HG02588 (cell line): Measurements from ENCODE around the gene STK32B.
"Not testable (repeated sequence)": the region's sequence is repeated elsewhere in the genome, so short reads cannot be mapped to it uniquely, and the experiment has no call there.

ENCODE experiments used
- ATAC-seq: cut with Tn5 transposase; IDR thresholded peaks from one replicate; pipeline ENCODE4 v1.9.1; 2021; ENCODE audit warnings: mild to moderate bottlenecking, moderate library complexity; ENCODE audit not compliant: unreplicated experiment

The STK32B gene

GRCh38 chr4:5157791-5158770, 106.8 kb downstream of the STK32B start:
- no peak for ATAC-seq

- no peak for ATAC-seq
These were observed 107.5 kb downstream of the STK32B start for GRCh38 chr4:5158825-5159224.

DNA sequence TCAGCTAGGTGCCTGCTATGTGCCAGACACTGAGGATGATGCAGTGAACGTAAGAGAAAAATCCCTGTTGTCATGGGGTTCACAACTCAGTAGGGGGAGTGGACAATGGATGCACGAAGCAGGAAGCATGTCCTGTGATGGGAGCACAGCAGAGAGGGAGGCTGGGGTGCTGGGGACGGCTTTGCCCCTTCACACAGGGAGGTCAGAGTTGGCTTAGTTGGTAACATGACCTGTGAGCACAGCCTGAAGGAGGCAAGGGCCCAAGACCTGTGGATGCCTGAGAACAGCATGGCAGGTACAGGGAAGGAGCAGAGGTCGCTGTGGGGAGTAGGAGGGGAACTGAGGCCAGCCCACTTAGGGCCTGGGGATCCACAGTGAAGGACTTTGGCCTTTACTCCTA, 109.4 kb downstream of the STK32B start:
- ATAC-seq: no peak

DNA sequence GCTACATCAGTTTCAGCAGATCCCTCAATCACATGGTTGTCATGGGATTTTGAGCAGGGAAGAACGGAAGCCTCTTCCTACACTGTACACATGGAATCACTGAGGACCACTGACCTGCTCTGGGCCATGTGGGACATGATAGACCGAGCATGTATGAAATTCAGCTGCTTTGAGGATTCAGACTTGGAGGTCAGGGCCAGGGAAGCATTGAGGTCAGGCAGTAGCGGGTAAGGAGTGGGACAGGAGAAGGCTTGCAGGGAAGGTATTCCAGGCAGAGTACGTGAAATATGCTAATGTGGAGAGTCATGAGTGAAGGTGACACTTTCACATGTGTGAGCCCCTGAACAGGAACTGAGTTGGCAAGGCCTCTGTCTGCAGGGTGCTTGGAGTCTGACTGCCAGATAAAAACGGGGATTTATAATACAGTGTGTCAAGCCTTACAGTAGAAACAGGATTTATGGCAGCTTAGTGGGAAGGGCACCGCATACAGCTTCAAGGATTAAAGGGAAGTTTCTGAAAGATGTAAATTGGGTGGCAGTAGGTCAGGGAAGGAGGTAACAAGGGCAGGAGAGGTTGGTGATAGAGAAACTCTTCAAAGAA, 111.7 kb downstream of the STK32B start:
- ATAC-seq: no peak

DNA sequence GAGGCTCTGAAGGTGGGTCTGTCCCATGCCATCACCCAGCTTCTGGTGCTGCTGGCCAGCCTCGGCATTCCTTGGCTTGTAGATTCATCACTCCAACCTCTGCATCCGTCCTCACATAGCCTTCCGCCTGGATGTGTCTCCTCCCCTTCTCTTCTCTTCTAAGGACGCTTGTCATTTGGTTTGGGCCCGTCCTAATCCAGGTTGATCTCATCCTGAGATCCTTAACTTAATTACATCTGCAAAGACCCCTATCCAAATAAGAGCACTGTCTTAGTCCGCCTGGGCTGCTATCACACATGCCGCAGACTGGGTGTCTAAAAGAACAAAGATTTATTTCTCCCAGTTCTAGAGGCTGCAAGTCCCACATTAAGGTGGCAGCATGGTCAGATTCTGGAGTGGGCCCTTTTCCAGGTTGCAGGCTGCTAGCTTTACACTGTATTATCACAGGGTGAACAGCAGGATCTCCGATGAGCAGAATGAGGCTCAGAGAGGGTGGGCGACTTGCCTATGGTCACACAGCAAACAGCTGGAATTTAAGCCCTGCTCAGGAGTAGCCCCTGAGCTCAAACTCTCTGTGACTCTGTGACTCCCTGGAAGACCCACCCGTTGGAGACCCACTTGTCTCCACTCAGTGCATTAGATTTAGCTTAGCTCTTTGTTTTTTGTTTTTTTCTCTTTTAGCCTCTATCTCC, 113.1 kb downstream of the STK32B start:
- no peak for ATAC-seq

DNA sequence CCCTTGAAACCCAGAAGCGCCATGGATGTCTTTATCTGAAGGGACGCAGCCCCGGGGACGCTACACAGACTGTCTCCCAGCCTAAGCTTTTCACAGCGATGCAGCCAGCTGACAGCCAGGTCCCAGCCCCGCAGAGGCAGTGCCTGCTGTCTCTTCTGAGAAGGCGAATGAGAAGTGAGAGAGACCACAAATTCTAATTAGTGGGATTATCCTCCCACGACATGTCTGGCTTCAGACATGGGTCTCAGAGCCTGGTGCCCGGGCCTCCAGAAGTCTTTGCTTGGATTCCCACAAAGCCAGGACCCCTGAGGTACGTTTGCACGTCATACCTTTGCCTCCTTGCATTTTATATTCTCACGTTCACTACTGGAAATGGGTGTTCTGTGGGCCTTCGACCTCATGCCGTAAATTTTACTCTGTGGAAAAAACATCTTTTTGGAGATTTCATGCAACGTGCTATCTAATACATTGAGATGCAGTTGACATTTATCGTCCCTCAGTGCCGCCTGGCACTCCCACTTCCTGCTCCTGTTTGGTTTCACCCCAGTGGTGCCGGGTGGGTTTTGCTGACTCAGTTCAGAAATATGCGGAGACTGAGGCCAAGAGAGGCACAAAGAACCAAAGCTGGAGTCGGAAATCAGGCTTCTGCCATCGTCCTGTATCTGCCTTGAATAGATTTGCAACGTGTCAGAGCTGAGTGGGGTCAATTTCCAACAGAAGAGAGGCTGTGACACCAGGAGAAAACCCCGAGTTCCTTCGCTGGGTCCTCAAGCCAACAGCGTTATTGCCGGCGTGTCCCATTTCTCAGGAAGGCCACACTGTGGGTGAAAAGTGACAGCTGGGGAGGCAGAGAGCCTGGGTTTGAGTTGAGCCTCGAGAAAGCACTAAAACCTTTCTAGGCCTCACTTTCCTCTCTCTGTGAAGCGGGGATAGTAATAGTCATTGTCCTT, 114.4 kb downstream of the STK32B start:
- no peak for ATAC-seq

GRCh38 chr4:5166377-5166776, 115.1 kb downstream of the STK32B start:
- ATAC-seq: no peak

DNA sequence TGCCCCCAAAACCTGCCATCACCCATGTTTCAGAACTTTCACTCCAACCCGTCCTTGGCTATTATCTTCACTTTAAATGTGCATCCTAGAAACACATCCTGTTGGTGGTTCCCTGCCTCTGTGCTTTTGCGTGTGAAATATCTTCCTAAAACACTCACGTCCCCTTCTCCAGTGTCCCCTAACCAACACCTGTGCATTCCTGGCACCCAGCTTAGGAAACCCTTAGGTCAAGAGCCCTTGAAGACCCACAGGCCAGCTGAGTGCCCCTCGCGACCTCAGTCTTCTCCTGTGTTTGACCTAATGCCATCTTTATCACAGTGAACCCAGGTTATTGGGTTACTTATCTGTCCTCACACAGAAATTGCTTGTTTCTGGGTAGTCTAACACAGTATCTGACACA, 117.6 kb downstream of the STK32B start:
- ATAC-seq: no peak

GRCh38 chr4:5175836-5176235, 124.6 kb downstream of the STK32B start:
- ATAC-seq: not testable (repeated sequence)

DNA sequence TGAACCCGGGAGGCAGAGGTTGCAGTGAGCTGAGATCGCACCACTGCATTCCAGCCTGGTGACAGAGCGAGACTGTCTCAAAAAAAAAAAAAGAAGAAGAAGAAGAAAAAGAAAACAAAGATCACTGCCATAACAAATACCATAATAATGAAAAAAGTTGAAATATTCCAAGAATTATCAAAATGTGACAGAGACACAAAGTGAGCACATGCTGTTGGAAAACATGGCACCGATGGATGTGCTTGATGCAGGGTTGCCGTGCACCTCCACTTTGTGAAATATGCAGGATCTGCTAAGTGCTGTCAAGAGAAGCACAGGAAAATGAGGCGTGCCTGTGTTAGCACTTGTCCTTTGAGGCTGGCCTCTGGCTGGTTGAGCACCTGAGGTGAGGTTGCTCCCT, 133.3 kb downstream of the STK32B start:
- ATAC-seq: no peak

DNA sequence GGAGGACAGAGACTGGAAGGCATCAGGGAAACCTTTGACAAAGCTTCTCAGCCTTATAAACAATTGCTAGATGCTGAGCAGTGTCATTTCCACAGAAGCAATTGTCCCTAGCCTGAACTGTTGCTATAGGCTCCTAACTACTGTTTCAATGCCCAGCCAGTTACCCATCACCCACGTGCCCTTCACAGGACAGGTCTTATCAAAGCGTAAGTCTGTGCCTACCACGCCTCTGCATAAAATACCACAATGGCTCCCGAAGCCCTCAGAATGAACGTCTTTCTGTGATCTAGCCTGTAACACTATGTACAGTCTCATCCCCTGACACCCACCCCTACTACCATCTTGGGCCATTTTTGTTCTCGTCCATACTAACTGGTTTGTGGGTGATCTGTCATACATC, 134.3 kb downstream of the STK32B start:
- no peak for ATAC-seq

DNA sequence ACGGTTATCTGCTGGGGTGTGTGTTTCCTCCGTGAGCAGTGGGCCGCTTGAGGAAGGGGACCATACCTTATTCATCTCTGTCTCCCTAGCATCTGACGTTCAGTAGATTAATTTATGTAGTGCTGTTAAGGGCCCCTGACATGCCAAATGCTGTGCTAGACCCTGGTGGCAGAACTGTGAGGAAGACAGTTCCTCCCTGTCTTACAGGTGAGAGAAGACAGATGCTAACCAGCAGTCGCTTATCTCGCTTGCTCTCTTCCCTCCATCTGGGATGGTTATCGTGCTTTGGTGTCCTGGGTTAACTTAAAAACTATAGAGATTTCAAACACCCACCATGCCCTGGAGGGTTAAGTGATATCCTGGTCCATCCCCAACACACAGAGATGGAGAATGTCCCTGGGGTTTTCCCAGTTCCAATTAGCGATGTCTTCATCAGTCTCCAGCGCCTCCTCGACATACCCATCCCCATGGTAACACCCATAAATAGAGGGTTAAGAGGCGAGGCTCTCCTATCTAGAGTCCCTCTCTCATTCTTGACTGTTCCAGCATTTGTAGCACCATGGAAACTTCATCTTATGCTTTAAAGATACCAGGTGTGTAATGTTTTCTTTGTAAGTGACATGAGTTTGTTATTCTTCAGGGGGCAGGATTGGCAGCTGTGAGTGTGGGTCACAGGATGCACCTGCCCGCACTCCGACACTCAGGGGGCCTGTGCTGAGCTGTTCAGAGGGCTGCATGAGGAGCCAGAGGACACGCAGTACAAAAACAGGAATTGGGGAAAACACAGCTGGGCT, 135.2 kb downstream of the STK32B start:
- no peak for ATAC-seq

GRCh38 chr4:5188130-5188529, 136.8 kb downstream of the STK32B start:
- no peak for ATAC-seq

GRCh38 chr4:5191831-5192230, 140.6 kb downstream of the STK32B start:
- no peak for ATAC-seq

DNA sequence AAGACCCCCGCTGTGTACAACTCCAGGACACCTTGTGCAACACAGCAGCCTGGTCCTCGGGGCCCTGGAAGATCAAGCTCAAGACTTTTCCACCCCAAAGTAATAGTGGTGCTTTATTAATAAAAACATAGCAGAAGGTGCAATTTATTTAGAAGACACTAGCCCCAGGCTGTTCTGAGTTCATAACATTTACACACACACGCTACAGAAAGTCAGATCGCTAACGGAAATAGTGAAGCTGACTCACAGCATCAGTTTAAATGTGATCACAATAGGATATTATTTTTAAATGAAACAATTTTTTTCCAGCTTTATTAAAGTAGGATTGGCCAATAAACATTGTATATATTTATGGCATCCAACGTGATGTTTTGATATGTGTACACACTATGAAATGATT, 141.0 kb downstream of the STK32B start:
- no peak for ATAC-seq

GRCh38 chr4:5192678-5193077, 141.4 kb downstream of the STK32B start:
- ATAC-seq: no peak

- no peak for ATAC-seq
These were observed 147.6 kb downstream of the STK32B start for GRCh38 chr4:5198656-5199541.

- ATAC-seq: no peak
These were observed 148.6 kb downstream of the STK32B start for GRCh38 chr4:5199912-5200311.

DNA sequence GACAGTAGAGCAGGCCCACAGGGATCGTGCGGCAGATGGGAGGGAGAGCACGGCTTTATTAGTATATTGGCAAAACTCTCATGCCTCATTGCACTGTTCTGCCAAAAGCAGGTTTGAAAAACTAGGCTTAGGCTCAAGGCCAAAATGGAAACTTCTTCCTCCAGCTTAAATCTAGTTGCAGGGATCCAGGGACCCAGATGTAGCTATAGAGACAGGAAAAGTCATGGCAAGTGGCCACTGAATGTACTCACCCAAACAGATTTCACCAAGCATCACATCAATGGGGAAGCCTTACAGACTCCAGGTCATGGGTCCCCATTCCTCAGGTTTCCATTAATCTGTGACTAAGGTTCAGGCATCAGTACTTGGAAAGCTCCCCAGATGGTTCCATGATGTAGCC, 149.2 kb downstream of the STK32B start:
- ATAC-seq: no peak
